HG03354 (cell line): ENCODE results near the gene SERPINA1.
"Not testable (repeated sequence)": the region's sequence is repeated elsewhere in the genome, so short reads cannot be mapped to it uniquely, and the experiment has no call there.

Source experiments
- ATAC-seq: cut with Tn5 transposase; IDR thresholded peaks from one replicate; pipeline ENCODE4 v1.9.1; 2021; ENCODE audit warnings: mild to moderate bottlenecking; ENCODE audit not compliant: unreplicated experiment, poor library complexity, severe bottlenecking

SERPINA1 gene

GRCh38 chr14:94388384-94389103, at the start of gene SERPINA1:
Gene SERPINA1, minus strand, starts transcription at chr14:94388602. Its CDS starts 5,365 bp downstream, at chr14:94383237.
- no peak for ATAC-seq

DNA sequence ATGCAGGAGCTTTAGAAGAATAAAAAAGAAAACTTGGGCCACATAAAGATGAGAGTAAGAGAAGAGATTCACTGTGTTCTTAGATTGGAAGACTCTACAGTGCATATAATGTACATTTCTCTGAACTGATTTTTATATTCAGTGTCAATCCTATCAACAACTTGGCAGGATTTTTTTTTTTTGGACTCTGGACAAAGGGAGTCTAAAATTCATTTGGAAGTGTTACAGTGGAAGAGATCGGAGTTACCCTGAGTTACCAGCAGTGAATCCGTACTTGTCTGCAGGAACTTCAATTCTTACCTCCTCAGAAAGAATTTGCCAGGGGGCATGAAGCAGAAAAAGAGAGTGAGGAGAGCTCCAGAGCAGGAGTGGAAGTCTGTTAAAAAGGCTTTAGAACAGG, 40.2 kb upstream of the SERPINA1 start:
- ATAC-seq = no peak

DNA sequence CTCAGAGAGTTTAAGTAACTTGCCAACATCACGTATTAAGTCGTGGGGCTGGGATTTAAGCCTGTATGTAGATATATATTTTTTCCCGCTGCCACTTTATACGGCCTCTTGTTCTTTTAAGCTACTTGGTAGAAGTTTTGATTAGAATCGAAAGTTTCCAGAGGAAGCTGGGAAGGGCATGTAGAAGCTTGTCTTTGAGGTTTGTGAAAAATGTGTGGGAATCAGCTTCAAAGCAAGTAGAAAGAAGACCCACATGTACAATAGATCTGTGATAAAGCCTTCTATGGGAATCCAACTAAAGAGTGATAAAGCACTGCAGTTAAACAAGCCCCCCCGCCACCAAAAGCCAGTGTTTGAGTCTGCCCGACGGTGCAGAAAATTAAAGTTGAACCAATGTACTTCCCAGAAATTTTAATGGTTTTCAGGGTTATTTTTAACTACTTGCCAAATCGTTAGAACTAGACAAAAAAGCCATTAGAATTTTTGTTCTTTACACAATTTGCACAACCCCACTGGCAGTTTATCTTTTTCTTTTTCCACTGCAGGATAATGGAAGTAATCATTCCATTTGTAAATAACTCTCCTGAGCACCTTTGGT, 38.7 kb upstream of the SERPINA1 start:
- ATAC-seq = no peak

DNA sequence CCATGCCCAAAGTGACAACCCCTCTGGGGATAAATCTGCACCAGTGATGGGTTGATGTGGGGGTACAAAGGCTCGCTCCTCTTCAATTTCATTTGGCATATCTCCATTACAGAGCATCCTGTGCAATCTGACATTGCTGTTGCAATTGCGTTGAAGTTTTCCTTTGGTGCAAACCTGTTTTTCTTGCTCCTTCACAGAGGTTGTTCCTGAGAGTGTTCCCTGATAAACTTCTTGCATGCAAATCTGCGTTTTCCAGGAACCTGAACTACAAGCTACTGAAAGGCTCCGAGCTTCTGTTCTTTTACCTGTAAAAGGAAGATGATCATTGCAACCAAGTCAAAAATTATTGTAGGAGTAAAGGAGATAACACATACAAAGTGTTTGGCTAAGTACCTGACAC, 38.1 kb upstream of the SERPINA1 start:
- ATAC-seq = no peak

- ATAC-seq = no peak
Measured at GRCh38 chr14:94424371-94424770, 36.0 kb upstream of the SERPINA1 start.

- no peak for ATAC-seq
Measured at GRCh38 chr14:94423453-94424056, 35.2 kb upstream of the SERPINA1 start.

- no peak for ATAC-seq
Measured at GRCh38 chr14:94421316-94421715, 32.9 kb upstream of the SERPINA1 start.

GRCh38 chr14:94417497-94418205, 29.2 kb upstream of the SERPINA1 start:
- not testable (repeated sequence) for ATAC-seq

DNA sequence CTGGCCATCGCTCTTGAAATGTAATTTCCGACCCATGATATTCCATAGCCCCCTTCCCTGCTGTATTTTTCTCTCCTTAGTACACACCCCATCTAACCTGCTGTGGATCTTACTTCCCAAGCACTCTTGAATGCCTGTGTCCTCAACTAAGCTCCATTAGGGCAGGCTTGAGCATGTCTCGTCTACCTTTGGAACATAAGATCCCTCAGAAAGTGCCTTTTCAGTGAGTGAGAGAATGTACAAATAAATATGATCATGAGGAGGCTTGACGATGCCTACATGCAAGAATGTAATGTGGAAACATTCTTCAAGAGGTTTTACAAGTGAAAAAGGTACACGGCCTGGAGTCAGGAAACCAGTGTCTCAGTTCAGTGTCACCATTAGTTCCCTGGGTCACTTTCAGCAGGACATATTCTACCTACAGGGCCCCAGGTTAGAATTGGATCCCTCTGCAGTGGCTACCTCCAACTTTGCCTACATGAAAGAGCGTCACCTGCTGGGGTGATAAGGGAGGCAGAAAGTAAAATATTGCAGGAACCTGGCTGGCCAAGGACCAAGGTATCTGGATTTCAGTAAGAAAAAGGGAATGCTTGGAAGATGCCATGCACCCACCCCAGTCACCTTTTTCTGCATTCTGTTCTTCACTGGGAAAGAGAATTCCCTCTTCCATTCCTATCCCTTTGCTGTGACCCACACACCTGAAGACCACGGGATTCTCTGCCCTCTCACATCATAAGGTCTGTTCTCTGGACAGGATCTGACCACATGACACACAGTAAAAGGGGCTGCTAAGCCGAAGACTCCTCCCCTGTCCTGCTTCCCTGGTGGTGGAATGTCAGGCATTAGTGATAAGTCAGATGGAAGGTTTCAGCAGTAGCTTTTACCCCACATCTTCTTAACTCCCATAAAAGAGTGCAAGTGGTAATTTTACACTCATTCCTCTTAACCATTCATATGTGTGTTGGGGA, 24.6 kb upstream of the SERPINA1 start:
- ATAC-seq = no peak

- no peak for ATAC-seq
Measured at GRCh38 chr14:94411638-94412037, 23.2 kb upstream of the SERPINA1 start.

DNA sequence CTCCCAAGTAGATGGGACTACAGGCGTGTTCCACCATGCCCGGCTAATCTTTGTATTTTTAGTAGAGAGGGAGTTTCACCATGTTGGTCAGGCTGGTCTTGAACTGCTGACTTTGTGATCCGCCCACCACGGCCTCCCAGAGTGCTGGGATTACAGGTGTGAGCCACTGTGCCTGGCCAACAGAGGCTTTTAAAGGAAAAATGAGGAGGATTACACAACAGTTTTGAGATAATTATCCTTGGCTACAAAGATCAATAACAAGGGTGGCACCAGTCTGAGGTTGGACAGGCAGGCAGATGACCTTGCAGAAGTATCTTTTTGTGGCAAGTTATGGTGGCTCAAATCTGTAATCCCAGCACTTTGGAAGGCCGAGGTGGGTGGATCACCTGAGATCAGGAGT, 21.0 kb upstream of the SERPINA1 start:
- not testable (repeated sequence) for ATAC-seq

DNA sequence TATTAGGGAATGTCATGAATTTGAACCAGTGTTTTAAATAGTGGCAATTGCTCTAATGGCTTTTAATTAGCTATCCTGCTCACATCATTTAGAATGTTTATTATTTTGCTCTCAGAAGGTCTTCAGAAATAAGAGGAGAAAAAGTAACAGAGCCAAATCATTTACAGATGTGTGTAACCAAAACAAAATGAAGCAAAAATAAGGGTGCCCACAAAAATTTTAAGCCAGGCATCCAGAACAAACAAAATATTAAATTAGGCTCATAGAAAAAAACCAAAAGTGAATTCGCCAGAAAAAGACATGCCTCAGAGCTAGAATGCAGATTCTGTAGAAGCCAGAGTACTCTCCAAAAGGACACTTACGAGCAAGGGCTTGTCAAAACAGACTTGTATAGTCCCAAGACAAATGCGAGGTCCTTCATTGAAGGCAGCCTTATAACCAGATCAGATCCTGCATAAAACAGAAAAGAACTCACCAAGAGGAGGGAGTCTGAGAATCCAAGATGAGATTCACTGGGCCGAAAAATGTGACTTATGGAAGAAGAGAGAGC, 20.2 kb upstream of the SERPINA1 start:
- no peak for ATAC-seq

GRCh38 chr14:94407906-94408305, 19.5 kb upstream of the SERPINA1 start:
- ATAC-seq = no peak

DNA sequence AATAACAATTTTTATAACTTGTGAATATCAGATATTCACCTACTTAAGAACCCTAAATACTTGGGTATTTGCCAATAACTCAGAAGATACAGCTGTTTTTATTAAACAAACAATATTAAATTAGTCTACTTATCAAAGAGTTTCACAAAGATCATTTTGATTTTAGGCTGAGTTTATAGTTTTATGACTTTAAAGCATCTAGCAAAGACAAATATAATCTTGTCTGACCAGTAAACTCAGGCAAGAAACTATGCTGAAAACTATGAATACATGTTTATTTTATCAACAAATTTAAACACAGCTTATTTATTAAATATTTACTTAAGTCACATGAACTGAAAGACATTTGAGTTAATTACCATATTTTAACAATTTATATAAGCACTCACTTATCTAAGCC, 18.5 kb upstream of the SERPINA1 start:
- no peak for ATAC-seq

GRCh38 chr14:94405486-94405885, 17.1 kb upstream of the SERPINA1 start:
- ATAC-seq = no peak

GRCh38 chr14:94404561-94404960, 16.2 kb upstream of the SERPINA1 start:
- no peak for ATAC-seq

DNA sequence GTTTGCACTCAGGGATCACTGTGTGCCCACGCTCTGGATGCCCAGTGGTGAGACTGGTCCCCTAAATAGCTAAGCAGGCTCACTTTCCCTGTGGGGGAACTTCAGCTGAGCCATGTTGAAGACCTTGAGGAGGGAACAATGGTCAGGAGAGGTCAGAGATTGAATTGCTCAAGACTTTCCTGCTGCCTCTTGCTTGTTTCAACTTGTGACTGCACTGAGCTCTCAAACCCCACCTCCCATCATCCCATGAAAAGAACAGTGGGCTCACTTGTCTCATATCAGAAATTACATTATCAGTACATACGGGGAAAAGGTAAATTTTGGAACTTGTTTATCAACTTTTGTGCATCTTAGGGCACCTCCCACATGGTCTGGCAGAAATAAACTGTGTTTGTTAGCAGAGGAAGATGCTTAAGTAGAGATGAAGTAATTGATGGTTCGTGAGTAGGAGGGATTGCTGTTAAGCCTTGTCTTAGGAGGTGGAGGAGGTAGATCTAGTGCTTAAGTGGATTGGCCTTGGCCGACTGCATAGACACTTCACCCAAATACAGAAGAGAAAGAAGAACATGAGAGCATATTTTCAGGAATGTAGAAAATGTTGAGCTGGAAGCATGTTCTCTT, 15.0 kb upstream of the SERPINA1 start:
- no peak for ATAC-seq

DNA sequence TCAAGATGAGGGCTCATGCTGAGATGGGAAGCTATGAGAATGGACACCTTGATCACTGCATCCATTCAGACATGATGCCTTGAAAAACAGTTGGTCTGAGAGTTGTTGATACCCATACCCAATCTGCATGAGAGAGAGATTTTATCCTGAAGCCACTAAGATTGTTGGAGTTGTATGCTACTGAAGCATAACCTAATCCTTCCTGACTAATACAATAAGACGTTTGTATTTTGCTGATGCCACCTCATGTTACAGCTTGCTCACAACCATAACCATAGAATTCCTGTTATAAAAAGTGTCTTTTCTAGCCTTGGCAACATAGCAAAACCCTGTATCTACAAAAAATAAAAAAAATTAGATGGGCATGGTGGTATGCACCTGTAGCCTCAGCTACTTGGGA, 12.7 kb upstream of the SERPINA1 start:
- ATAC-seq = no peak

- no peak for ATAC-seq
Measured at GRCh38 chr14:94400422-94400841, 12.0 kb upstream of the SERPINA1 start.
